ENCODE data around the gene MORN1. TPM values are rescaled to one million over a fixed set of nuclear protein-coding genes. Genes with fewer than 3 reads are reported as not detected.
A peak's percentile ranks its signal among the peaks of the same experiment; 100 is the strongest.

Gene MORN1
- total and polyA plus RNA-seq, 2 of the 8 experiments (the other 6 are each of a cell fraction or from before 2014, with no cell fraction given), result 5.0 to 9.1 TPM

DNA sequence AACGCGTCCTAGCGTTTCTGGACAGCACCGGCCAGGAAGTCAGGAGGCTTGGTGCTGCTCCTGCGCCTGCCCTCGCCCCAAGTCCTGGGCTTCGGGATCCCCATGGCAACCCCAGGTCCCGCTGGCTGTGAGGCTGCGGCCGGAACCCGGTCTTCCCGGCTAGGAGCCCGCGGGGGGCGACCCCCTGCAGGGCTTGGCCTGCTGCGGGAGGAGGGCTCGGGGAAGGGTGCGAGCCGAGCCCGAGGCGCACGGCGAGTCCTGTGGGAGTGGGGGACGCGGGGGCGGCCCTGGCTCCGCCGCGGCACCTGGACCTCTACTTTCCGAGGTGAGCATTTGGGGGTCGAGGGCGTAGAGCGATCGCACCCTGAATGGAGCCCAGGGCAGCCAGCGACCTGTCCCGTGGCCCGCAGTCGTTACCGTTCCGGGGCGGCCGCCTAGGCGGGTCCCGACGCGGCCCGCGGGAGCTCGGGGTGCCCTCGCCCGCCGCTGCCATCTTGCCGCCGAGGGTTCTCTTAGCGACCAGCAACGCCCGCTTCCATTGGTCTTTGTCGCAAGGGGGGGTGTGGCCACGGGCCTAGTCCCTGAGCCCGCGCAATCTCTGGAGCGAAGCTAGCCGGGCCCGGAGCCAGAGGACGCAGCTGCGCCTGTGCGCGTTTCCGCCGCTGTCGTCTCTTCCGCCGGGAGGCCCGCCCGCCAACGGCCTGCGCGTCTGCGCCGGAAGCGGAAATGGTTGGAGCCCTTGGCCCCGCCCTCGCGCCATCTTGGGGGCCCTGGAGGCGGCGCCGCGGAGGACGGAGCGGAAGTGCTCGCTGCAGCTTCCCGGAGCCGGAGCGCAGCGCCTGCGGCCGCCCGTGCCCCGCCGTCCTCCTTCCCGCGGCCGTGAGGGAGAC, at the start of gene MORN1, which contains the start of gene RER1 (continued):
- peak; percentile 1; the same call in 1 of the 2 replicates for TF ChIP-seq CEBPB (IDR thresholded peaks at IDR 0.05; ENCODE audit: low read depth, low read length)
- no peak for TF ChIP-seq RXRA (IDR thresholded peaks at IDR 0.05; ENCODE audit: insufficient read depth, low read depth, low read length)
- peak; percentile 62 for TF ChIP-seq PHF8 (conservative IDR thresholded peaks at IDR 0.05; ENCODE audit: low read depth, low read length)
- TF ChIP-seq BACH1 (IDR thresholded peaks at IDR 0.05; ENCODE audit: low read length), result no peak
- TF ChIP-seq SIRT6 (IDR thresholded peaks at IDR 0.05; ENCODE audit: low read length), result no peak
- peak in 1 of 2 experiments; percentile 87; a peak in 1 of 4 replicates for TF ChIP-seq SIN3A (conservative IDR thresholded peaks at IDR 0.05 in 1 of 2, IDR thresholded peaks at IDR 0.05 in 1 of 2; ENCODE audit: low read depth in 1 of 2, low read length in 2 of 2)
- no peak for TF ChIP-seq JUND (IDR thresholded peaks at IDR 0.05; ENCODE audit: low read length)
- no peak for TF ChIP-seq CBX5 (IDR thresholded peaks at IDR 0.05; ENCODE audit: low read depth, low read length)
- TF ChIP-seq FOSL1 (IDR thresholded peaks at IDR 0.05; ENCODE audit: insufficient read depth, low read depth, low read length), result no peak
- no peak for TF ChIP-seq ZNF274 (IDR thresholded peaks at IDR 0.05; ENCODE audit: borderline replicate concordance, extremely low read depth, low read length)
- no peak; the same call in 1 of the 2 replicates for TF ChIP-seq POLR2AphosphoS5 (IDR thresholded peaks at IDR 0.05; ENCODE audit: low read depth, low read length)
- peak in 1 of 2 experiments; percentile 67; a peak in 2 of 3 replicates for TF ChIP-seq POLR2A (IDR thresholded peaks at IDR 0.05; ENCODE audit: control extremely low read depth in 1 of 2, low read depth in 2 of 2, low read length in 2 of 2)
- TF ChIP-seq SRF (IDR thresholded peaks at IDR 0.05; ENCODE audit: low read depth, low read length), result peak; percentile 26; the same call in 1 of the 2 replicates
- TF ChIP-seq, protein P1, sequence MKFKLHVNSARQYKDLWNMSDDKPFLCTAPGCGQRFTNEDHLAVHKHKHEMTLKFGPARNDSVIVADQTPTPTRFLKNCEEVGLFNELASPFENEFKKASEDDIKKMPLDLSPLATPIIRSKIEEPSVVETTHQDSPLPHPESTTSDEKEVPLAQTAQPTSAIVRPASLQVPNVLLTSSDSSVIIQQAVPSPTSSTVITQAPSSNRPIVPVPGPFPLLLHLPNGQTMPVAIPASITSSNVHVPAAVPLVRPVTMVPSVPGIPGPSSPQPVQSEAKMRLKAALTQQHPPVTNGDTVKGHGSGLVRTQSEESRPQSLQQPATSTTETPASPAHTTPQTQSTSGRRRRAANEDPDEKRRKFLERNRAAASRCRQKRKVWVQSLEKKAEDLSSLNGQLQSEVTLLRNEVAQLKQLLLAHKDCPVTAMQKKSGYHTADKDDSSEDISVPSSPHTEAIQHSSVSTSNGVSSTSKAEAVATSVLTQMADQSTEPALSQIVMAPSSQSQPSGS (IDR thresholded peaks at IDR 0.05; ENCODE audit: low read length), result no peak
- peak in 1 of 2 experiments; percentile 98; a peak in 2 of 4 replicates for TF ChIP-seq HDAC2 (IDR thresholded peaks at IDR 0.05; ENCODE audit: borderline replicate concordance in 1 of 2, low read depth in 2 of 2, low read length in 2 of 2)
- TF ChIP-seq KDM4A (IDR thresholded peaks at IDR 0.05; ENCODE audit: low read depth, low read length, severe bottlenecking), result peak; percentile 74
- TF ChIP-seq SAP30 (IDR thresholded peaks at IDR 0.05; ENCODE audit: insufficient read depth, insufficient replicate concordance, low read length), result peak; percentile 42
- peak; percentile 47 for TF ChIP-seq CHD2 (IDR thresholded peaks at IDR 0.05; ENCODE audit: low read length)
- TF ChIP-seq CTBP2 (IDR thresholded peaks at IDR 0.05; ENCODE audit: borderline replicate concordance, insufficient read depth, insufficient read length, low read length), result no peak

All from H1 (cell line).